Transverse colon (tissue), 4 donors: ENCODE data around the gene RBM4B.

Source experiments
- CTCF ChIP-seq, 5 experiments: fragments of 200-600 bp in 3 of 5; fragments of 450-650 bp in 2 of 5; sonication (generic) in 3 of 5; IDR thresholded peaks; 1 replicate in 2 of 5; 2 replicates in 3 of 5; pipeline ENCODE4 v1.5.1; 2016 to 2017; ENCODE audit warnings: antibody characterized with exemption in 5 of 5, inconsistent platforms in 3 of 5, mild to moderate bottlenecking in 2 of 5, moderate library complexity in 1 of 5
- EP300 ChIP-seq: sonication (generic); formaldehyde crosslinking; IDR thresholded peaks from one replicate; pipeline ENCODE4 v1.6.1; 2017; ENCODE audit warnings: antibody characterized with exemption, low read depth
- POLR2A ChIP-seq: fragments of 450-650 bp; IDR thresholded peaks from one replicate; pipeline ENCODE4 v1.6.1; 2016; ENCODE audit warnings: antibody characterized with exemption, mild to moderate bottlenecking, moderate library complexity
- POLR2AphosphoS5 ChIP-seq, 3 donors: sonication (generic); formaldehyde crosslinking; IDR thresholded peaks; one replicate each; pipeline ENCODE4 v1.6.1; 2016; ENCODE audit warnings: antibody characterized with exemption in 3 of 3

- TF ChIP-seq POLR2AphosphoS5 (IDR thresholded peaks at IDR 0.05) (no peak), POLR2A (no peak), CTCF (IDR thresholded peaks at IDR 0.05) (no peak), EP300 (no peak)
These were observed 40.2 kb upstream of the RBM4B start for GRCh38 chr11:66717925-66718319.
